Fibroblast of the aortic adventitia (primary cell): ENCODE measurements around the gene SETBP1. TPM values are rescaled to one million over a fixed set of nuclear protein-coding genes. Genes with fewer than 3 reads are reported as not detected.

Experiments
- DNase-seq: peaks from one replicate; pipeline ENCODE4 v3.0.0-alpha.2; 2010; ENCODE audit warnings: low read depth
- H3K4me3 ChIP-seq: 2 replicates; pipeline ENCODE4 v1.5.1; 2011; ENCODE audit warnings: low read depth, mild to moderate bottlenecking, control low read depth, low read length, moderate library complexity
- CTCF ChIP-seq: IDR thresholded peaks from 2 replicates; pipeline ENCODE4 v1.5.1; 2011; ENCODE audit warnings: mild to moderate bottlenecking, low read length, control low read depth, inconsistent platforms; ENCODE audit not compliant: insufficient read depth
- total RNA-seq: library from RNA; depleted of rRNA; stranded (reverse); fragments of >200 nt; gene quantifications from 2 replicates; pipeline ENCODE4 v1.2.3, GENCODE V29; 2012; ENCODE audit warnings: low replicate concordance

Gene SETBP1
- total RNA-seq, 1 donor = 10.5 TPM

- TF ChIP-seq CTCF = no peak
These were observed 2.9 kb downstream of the SETBP1 start for GRCh38 chr18:44683556-44683955.

GRCh38 chr18:44685296-44685695 lies 4.6 kb downstream of the SETBP1 start:
- DNase-seq = no peak
- no peak for TF ChIP-seq CTCF
- H3K4me3 ChIP-seq = no peak overlapping the region

More at GRCh38 chr18:44683556-44683955, 2.9 kb downstream of the SETBP1 start:
- no peak overlapping the region for H3K4me3 ChIP-seq
- DNase-seq = peak; percentile 43

- DNase-seq = no peak
- TF ChIP-seq CTCF = no peak
- no peak overlapping the region for H3K4me3 ChIP-seq
These were observed 5.5 kb downstream of the SETBP1 start for GRCh38 chr18:44686156-44686555.

GRCh38 chr18:44687421-44687820 lies 6.7 kb downstream of the SETBP1 start:
- H3K4me3 ChIP-seq = no peak overlapping the region
- DNase-seq = no peak
- no peak for TF ChIP-seq CTCF

- DNase-seq = no peak
- TF ChIP-seq CTCF = no peak
These were observed 9.0 kb downstream of the SETBP1 start for GRCh38 chr18:44689736-44690135.

GRCh38 chr18:44691148-44691925 lies 10.6 kb downstream of the SETBP1 start:
- TF ChIP-seq CTCF = no peak
- no peak overlapping the region for H3K4me3 ChIP-seq
- DNase-seq = no peak

More at GRCh38 chr18:44689736-44690135, 9.0 kb downstream of the SETBP1 start:
- H3K4me3 ChIP-seq = no peak overlapping the region
